ENCODE results near the gene ATP1B3.

- TF ChIP-seq CTCF (IDR thresholded peaks at IDR 0.05) (no peak), POLR2A (IDR thresholded peaks at IDR 0.05) (no peak)
Measured at GRCh38 chr3:141849056-141849815, 27.2 kb upstream of the ATP1B3 start.
